CD14-positive monocyte (primary cell): ENCODE data around the gene NFE2L3. TPM values are rescaled to one million over a fixed set of nuclear protein-coding genes. Genes with fewer than 3 reads are reported as not detected.

Experiments used
- DNase-seq, 3 donors: peaks; one replicate each; pipeline ENCODE4 v3.0.0-alpha.2; 2011 to 2022
- H2AFZ ChIP-seq: 2 replicates; pipeline ENCODE4 v1.6.0; 2012; ENCODE audit warnings: mild to moderate bottlenecking, low read depth, low read length, inconsistent platforms; ENCODE audit not compliant: insufficient read depth, poor library complexity, severe bottlenecking
- H3K27ac ChIP-seq, 2 donors: 1 replicate in 1 of 2; 2 replicates in 1 of 2; pipeline ENCODE4 v1.5.1; 2012 to 2013; ENCODE audit warnings: low read length in 2 of 2, control low read depth in 1 of 2, inconsistent platforms in 1 of 2, low read depth in 1 of 2, mild to moderate bottlenecking in 1 of 2
- H3K27me3 ChIP-seq, 2 donors: one replicate each; pipeline versions ENCODE4 v1.6.0 to v1.6.1; 2011 to 2013; ENCODE audit warnings: low read length in 2 of 2; ENCODE audit not compliant: control insufficient read depth in 2 of 2, insufficient read depth in 2 of 2
- H3K36me3 ChIP-seq, 2 donors: replicated peaks in 1 of 2; 1 replicate in 1 of 2; 2 replicates in 1 of 2; pipeline versions ENCODE4 v1.5.1 to v1.6.1; 2012 to 2013; ENCODE audit warnings: low read length in 2 of 2, control low read depth in 1 of 2, inconsistent platforms in 1 of 2, mild to moderate bottlenecking in 1 of 2; ENCODE audit not compliant: insufficient read depth in 2 of 2, control insufficient read depth in 1 of 2
- H3K4me1 ChIP-seq, 2 donors: 1 replicate in 1 of 2; 2 replicates in 1 of 2; pipeline versions ENCODE4 v1.5.1 to v1.6.1; 2012 to 2013; ENCODE audit warnings: low read length in 2 of 2, control low read depth in 1 of 2, inconsistent platforms in 1 of 2, mild to moderate bottlenecking in 1 of 2, moderate library complexity in 1 of 2; ENCODE audit not compliant: insufficient read depth in 2 of 2, control insufficient read depth in 1 of 2
- H3K4me2 ChIP-seq: replicated peaks from 2 replicates; pipeline ENCODE3; 2012; ENCODE audit warnings: low read length, moderate library complexity, mild to moderate bottlenecking; ENCODE audit not compliant: poor library complexity, severe bottlenecking; ENCODE audit errors: extremely low read depth
- H3K4me3 ChIP-seq, 3 experiments: fragments of 200-600 bp in 1 of 3; sonication (generic) in 1 of 3; replicated peaks in 1 of 3; 1 replicate in 2 of 3; 2 replicates in 1 of 3; pipeline ENCODE4 v1.5.1; 2011 to 2013; ENCODE audit warnings: low read length in 3 of 3, mild to moderate bottlenecking in 3 of 3, control low read depth in 2 of 3, low read depth in 2 of 3, inconsistent platforms in 1 of 3, moderate library complexity in 1 of 3
- H3K79me2 ChIP-seq: 2 replicates; pipeline ENCODE4 v1.6.0; 2012; ENCODE audit warnings: mild to moderate bottlenecking, control low read depth, inconsistent platforms, low read length, moderate library complexity; ENCODE audit not compliant: insufficient read depth
- H3K9ac ChIP-seq: 2 replicates; pipeline ENCODE4 v1.6.0; 2017; ENCODE audit warnings: low read length, mild to moderate bottlenecking; ENCODE audit not compliant: insufficient read depth, poor library complexity, severe bottlenecking
- H3K9me3 ChIP-seq, 2 donors: replicated peaks in 1 of 2; 1 replicate in 1 of 2; 2 replicates in 1 of 2; pipeline versions ENCODE4 v1.5.1 to v1.6.1; 2012 to 2013; ENCODE audit warnings: low read length in 2 of 2, control low read depth in 1 of 2; ENCODE audit not compliant: control insufficient read depth in 1 of 2, insufficient read depth in 1 of 2
- H4K20me1 ChIP-seq: 2 replicates; pipeline ENCODE4 v1.6.0; 2012; ENCODE audit warnings: mild to moderate bottlenecking, low read length, control low read depth, moderate library complexity; ENCODE audit not compliant: insufficient read depth
- H3K27ac Mint-ChIP-seq, 7 donors: one replicate each; pipeline ENCODE4 v1.8.0; 2020; ENCODE audit warnings: mild to moderate bottlenecking in 7 of 7, mixed read lengths in 7 of 7, moderate library complexity in 6 of 7, inconsistent platforms in 2 of 7
- H3K27me3 Mint-ChIP-seq, 3 donors: one replicate each; pipeline ENCODE4 v1.8.0; 2021 to 2022; ENCODE audit warnings: low read depth in 3 of 3, mild to moderate bottlenecking in 3 of 3, mixed read lengths in 3 of 3, moderate library complexity in 3 of 3, inconsistent platforms in 1 of 3
- H3K36me3 Mint-ChIP-seq, 2 donors: one replicate each; pipeline ENCODE4 v1.8.0; 2020; ENCODE audit warnings: mixed read lengths in 2 of 2, inconsistent platforms in 1 of 2, mild to moderate bottlenecking in 1 of 2
- H3K4me1 Mint-ChIP-seq: one replicate; pipeline ENCODE4 v1.8.0; 2020; ENCODE audit warnings: mild to moderate bottlenecking, mixed read lengths
- H3K4me3 Mint-ChIP-seq, 2 donors: one replicate each; pipeline ENCODE4 v1.8.0; 2020; ENCODE audit warnings: mild to moderate bottlenecking in 2 of 2, mixed read lengths in 2 of 2, moderate library complexity in 1 of 2
- H3K9me3 Mint-ChIP-seq, 7 donors: one replicate each; pipeline ENCODE4 v1.8.0; 2020 to 2022; ENCODE audit warnings: mixed read lengths in 7 of 7, mild to moderate bottlenecking in 6 of 7, moderate library complexity in 6 of 7, inconsistent platforms in 2 of 7
- CTCF ChIP-seq: fragments of 200-600 bp; IDR thresholded peaks from one replicate; pipeline ENCODE4 v1.8.0; 2022; ENCODE audit warnings: antibody characterized with exemption, mild to moderate bottlenecking
- WGBS: methylation state at CpG from one replicate; pipeline ENCODE4 v1.1.5; 2013; ENCODE audit warnings: missing lambda C conversion rate; ENCODE audit not compliant: insufficient coverage; 5-methylcytosine and 5-hydroxymethylcytosine counted together
- intact Hi-C, 2 donors: fragments of 100-400 bp; cut with micrococcal nuclease; formaldehyde crosslinking; loops; one replicate each; pipeline versions ENCODE4 v1.15.0 to v1.15.1; 2023
- polyA plus RNA-seq, 3 donors: library from polyadenylated mRNA; depleted of rRNA in 1 of 3; unstranded in 2 of 3; stranded (reverse) in 1 of 3; fragments of 300-500 nt in 2 of 3; fragments of >200 nt in 1 of 3; fragmentation: Illumina TruSeq in 2 of 3; gene quantifications; 1 replicate in 2 of 3; 2 replicates in 1 of 3; pipeline ENCODE4 v1.2.3, GENCODE V29; 2012 to 2021

NFE2L3 gene
- polyA plus RNA-seq, 3 donors = 4.4 to 17.2 (median 10.6) TPM

GRCh38 chr7:26202019-26202990, 50.3 kb downstream of the NFE2L3 start:
- H3K27me3 ChIP-seq = no peaks in the 10 kb centered on the region
- H4K20me1 ChIP-seq = peaks cover 73% of the 10 kb centered on the region
- intact Hi-C loops = loop anchor here (5.0 to 10.0 kb wide), 4 partner anchors 90 to 308 kb away; partner anchors contain the start of gene SNX10 (in 1 of the 2)
- H3K9me3 ChIP-seq = no peaks in the 10 kb centered on the region
- H2AFZ ChIP-seq = peak overlapping the region; percentile 85
- H3K27ac Mint-ChIP-seq = peak overlapping the region; percentile 72 to 100 (median 88)
- peak overlapping the region; percentile 91 for H3K9ac ChIP-seq
- peaks cover 14 to 20% of the 10 kb centered on the region in 2 donors for H3K36me3 ChIP-seq
- H3K4me2 ChIP-seq = peak overlapping the region; percentile 84
- peak overlapping the region; percentile 85 to 95 for H3K4me3 Mint-ChIP-seq
- TF ChIP-seq CTCF = no peak
- H3K4me1 ChIP-seq = peaks cover 29 to 38% of the 10 kb centered on the region in 2 donors
- under 1% methylated on average over 46 of the region's 68 CpGs for WGBS
- peaks cover 0 to 6% (median 2%) of the 10 kb centered on the region in 7 donors for H3K9me3 Mint-ChIP-seq
- DNase-seq = peak in 2 of 3 donors; percentile 18 to 37
- peaks cover 91% of the 10 kb centered on the region for H3K79me2 ChIP-seq
- peaks cover 0 to 4% (median 2%) of the 10 kb centered on the region in 3 donors for H3K27me3 Mint-ChIP-seq
- peaks cover 28 to 35% of the 10 kb centered on the region in 2 donors for H3K36me3 Mint-ChIP-seq
- H3K4me3 ChIP-seq = peak overlapping the region; percentile 65 to 99 (median 67)
- H3K4me1 Mint-ChIP-seq = peaks cover 36% of the 10 kb centered on the region
- peak overlapping the region; percentile 89 to 93 for H3K27ac ChIP-seq

- Mint-ChIP-seq H3K4me3 (peak overlapping the region; percentile 85 to 95), H3K4me1 (peaks cover 35% of the 10 kb centered on the region), H3K9me3 (peaks cover 0 to 6% (median 2%) of the 10 kb centered on the region in 7 donors), H3K27me3 (peaks cover 0 to 4% (median 2%) of the 10 kb centered on the region in 3 donors), H3K36me3 (peaks cover 32 to 41% of the 10 kb centered on the region in 2 donors), H3K27ac (peak overlapping the region in 1 of 7 donors; percentile 91)
- Histone ChIP-seq H3K27ac (peak overlapping the region in 1 of 2 donors; percentile 93), H3K9me3 (no peaks in the 10 kb centered on the region), H3K4me3 (peak overlapping the region; percentile 65 to 99 (median 67)), H2AFZ (peak overlapping the region; percentile 85), H3K36me3 (peaks cover 20 to 26% of the 10 kb centered on the region in 2 donors), H3K4me1 (peaks cover 25 to 34% of the 10 kb centered on the region in 2 donors), H3K27me3 (no peaks in the 10 kb centered on the region), H3K4me2 (peak overlapping the region; percentile 84), H3K79me2 (peaks cover 91% of the 10 kb centered on the region), H4K20me1 (peaks cover 70% of the 10 kb centered on the region), H3K9ac (peak overlapping the region; percentile 91)
- DNase-seq = no peak
- WGBS = no CpG with 5 or more reads among the region's 2 CpGs
- intact Hi-C loops = loop anchor here (5.0 to 10.0 kb wide), 4 partner anchors 89 to 308 kb away; partner anchors contain the start of gene SNX10 (in 1 of the 2)
- no peak for TF ChIP-seq CTCF
Measured at GRCh38 chr7:26203016-26203415, 51.0 kb downstream of the NFE2L3 start.
